Activated CD4-positive, alpha-beta T cell treated with anti-CD3 and anti-CD28 coated beads, Interleukin-2, amount 50 U/mL, for 4 hours (primary cell): ENCODE results near the gene TCAF1.

ENCODE experiments used
- DNase-seq, 2 experiments: peaks; one replicate each; pipeline ENCODE4 v3.0.0-alpha.2; 2020

The TCAF1 gene

GRCh38 chr7:143901668-143902331 is at the start of gene TCAF1:
TCAF1 (minus strand) TSS chr7:143902176; CDS start chr7:143876608, 25,568 bp downstream.
- peak; percentile 86 to 88 for DNase-seq

- no peak for DNase-seq
Measured at GRCh38 chr7:143948733-143949132, 46.8 kb upstream of the TCAF1 start.

GRCh38 chr7:143947111-143947510 is 45.1 kb upstream of the TCAF1 start:
- no peak for DNase-seq

GRCh38 chr7:143945423-143945822 is 43.4 kb upstream of the TCAF1 start:
- DNase-seq, result no peak

- no peak for DNase-seq
Measured at GRCh38 chr7:143938379-143939243, 36.6 kb upstream of the TCAF1 start.

- DNase-seq, result no peak
Measured at GRCh38 chr7:143936087-143937009, 34.4 kb upstream of the TCAF1 start.

- no peak for DNase-seq
Measured at GRCh38 chr7:143934526-143935325, 32.8 kb upstream of the TCAF1 start, which contains the start of gene OR2F2. OR2F2 (plus strand) TSS chr7:143935233; CDS start chr7:143935233, 0 bp downstream.

GRCh38 chr7:143931739-143932138 is 29.8 kb upstream of the TCAF1 start:
- DNase-seq, result no peak

- no peak for DNase-seq
Measured at GRCh38 chr7:143929224-143929920, 27.4 kb upstream of the TCAF1 start.

- no peak for DNase-seq
Measured at GRCh38 chr7:143924851-143925250, 22.9 kb upstream of the TCAF1 start.

GRCh38 chr7:143914938-143915652 is 13.1 kb upstream of the TCAF1 start:
- DNase-seq, result no peak

- DNase-seq, result no peak
Measured at GRCh38 chr7:143913945-143914615, 12.1 kb upstream of the TCAF1 start.

- no peak for DNase-seq
Measured at GRCh38 chr7:143910473-143911248, 8.7 kb upstream of the TCAF1 start.

- DNase-seq, result no peak
Measured at GRCh38 chr7:143909863-143910262, 7.9 kb upstream of the TCAF1 start.

GRCh38 chr7:143908120-143908519 is 6.1 kb upstream of the TCAF1 start:
- no peak for DNase-seq

GRCh38 chr7:143906895-143907294 is 4.9 kb upstream of the TCAF1 start:
- DNase-seq, result no peak

- DNase-seq, result no peak
Measured at GRCh38 chr7:143906151-143906550, 4.2 kb upstream of the TCAF1 start.

- DNase-seq, result no peak
Measured at GRCh38 chr7:143905509-143905908, 3.5 kb upstream of the TCAF1 start.

- no peak for DNase-seq
Measured at GRCh38 chr7:143902332-143902899, 440 bp upstream of the TCAF1 start.
